Stimulated activated CD8-positive, alpha-beta memory T cell treated with anti-CD3 and anti-CD28 coated beads, Interleukin-2, amount 100 ng/mL, for 48 hours (primary cell): ENCODE results near the gene NDUFS8.
"Not testable (repeated sequence)": the region's sequence is repeated elsewhere in the genome, so short reads cannot be mapped to it uniquely, and the experiment has no call there.

Experiments used
- DNase-seq, 2 donors: peaks; one replicate each; pipeline ENCODE4 v3.0.0-alpha.2; 2020; ENCODE audit warnings: low read depth in 2 of 2

NDUFS8 gene

DNA sequence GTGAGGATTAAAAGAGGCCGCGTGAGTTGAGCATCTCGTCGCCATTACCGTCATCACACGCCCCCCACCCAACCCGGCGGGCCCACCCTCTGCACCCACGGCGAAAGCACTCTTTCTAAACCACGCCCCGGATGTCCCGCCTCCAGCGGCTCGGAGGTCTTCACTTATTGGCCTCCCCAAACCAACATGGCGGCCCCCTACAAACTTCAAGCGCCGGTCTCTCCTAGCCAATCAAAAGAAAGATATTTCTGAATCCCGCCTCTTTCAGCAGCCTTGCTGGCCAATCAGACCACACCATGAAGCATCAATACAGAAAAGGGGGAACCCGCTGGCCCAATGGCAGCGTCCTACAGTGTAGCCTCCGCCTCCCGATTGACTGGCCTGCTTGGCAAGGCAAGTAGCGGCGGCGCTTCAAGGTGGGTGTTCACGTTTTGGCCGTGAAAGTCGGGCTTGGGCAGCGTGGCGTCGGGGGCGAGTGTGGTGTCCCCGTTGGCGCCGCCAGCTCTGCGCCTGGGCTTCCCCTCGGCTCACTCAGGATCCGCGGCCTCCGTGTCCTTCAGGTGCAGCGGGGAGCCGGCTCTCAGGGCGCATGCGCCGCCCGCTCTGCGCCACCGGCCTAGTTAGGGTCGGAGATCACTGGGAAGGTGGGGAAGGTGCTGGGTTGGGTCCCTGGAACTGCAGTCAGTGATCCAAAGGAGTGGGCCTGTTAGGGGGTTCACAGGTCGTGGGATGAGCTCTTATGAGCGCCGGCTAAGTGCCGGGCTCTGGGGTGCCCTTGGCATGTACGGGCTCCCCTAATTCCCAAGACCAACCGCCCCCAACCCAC is at the start of gene NDUFS8:
NDUFS8 (plus strand) TSS at position 364 of the 826 bp plus-strand sequence. CDS start 1,471 bp downstream, outside the sequence.
- peak; percentile 90 to 95 for DNase-seq

DNA sequence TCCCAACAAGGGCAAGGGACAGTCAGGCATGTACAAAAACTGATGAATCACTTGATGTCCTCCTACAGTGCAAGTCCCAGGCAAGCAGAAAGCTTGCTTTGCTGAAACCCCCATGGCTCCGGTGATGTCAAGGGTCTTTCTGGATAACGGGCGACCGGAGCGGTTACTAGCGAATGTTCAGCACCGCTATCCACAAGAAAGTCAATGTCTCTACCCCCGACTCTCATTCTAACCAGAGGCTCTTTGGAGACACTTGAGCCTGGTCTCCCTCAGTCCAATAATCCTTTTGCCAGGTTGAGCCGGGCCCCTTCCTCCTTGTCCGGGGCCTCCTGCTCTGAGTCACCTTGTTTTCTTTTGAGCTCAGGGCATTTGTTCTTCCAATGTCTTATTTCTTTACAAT is 49.3 kb upstream of the NDUFS8 start:
- not testable (repeated sequence) for DNase-seq

DNA sequence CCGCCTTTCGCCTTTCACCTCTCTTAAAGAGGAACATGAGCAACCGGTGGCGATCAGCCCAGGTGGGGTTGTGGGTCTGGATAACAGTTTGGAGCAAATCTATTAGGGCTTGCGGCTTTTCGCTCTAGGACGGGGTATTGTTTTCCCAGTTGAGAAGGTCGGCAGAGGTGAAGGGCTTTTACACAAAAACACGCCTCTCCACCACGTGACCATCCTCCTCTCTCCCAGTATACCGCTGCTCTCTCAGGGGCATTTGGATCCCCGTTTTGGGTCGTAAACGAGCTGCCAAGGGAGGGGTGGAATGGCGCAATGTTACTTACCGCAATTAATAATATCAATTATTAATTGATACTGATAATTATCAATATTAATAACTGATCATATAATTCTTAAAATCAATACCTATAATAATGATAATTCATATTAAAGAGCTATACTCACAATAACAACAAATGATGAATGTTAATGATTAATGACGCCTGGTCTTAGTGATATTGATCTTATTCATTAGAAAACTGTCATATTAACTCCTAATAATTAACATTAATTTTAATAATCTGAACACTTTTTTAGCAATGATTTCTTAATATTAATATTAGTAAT is 48.1 kb upstream of the NDUFS8 start:
- DNase-seq = not testable (repeated sequence)

DNA sequence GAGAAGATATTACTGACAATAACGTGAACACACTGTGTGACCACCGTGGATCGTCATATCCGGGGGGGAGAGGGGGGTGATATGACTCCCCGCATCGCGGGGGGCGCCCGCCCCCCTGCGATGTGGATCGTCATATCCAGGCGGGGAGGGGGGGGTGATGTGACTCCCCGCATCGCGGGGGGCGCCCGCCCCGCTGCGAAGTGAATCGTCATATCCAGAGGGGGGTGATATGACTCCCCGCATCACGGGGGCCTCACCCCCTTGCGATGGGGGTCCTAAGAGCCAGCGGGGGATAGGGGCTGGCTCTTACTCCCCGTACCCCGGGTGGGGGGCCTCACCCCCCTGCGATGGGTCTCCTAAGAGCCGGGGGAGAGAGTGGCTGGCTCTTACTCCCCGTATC is 46.5 kb upstream of the NDUFS8 start:
- DNase-seq = no peak

DNA sequence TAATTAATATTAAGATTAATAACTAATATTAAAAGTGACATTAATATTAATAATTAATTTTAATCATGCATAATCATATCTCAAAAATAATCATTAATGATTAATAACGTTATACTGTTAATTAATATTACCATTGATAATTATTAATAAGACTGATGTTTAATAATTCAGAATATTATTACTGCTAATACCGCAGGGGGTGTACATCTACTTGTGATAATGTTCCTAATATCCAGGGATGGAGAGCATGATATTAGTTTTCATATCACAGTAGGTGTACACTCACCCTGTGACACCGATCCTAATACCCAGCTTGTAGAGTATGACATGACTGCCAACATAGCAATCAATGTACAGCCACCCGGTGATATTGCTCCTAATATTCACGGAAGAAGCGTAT is 45.2 kb upstream of the NDUFS8 start:
- DNase-seq = not testable (repeated sequence)

GRCh38 chr11:67990546-67991346 is 39.7 kb upstream of the NDUFS8 start:
- DNase-seq = not testable (repeated sequence)

DNA sequence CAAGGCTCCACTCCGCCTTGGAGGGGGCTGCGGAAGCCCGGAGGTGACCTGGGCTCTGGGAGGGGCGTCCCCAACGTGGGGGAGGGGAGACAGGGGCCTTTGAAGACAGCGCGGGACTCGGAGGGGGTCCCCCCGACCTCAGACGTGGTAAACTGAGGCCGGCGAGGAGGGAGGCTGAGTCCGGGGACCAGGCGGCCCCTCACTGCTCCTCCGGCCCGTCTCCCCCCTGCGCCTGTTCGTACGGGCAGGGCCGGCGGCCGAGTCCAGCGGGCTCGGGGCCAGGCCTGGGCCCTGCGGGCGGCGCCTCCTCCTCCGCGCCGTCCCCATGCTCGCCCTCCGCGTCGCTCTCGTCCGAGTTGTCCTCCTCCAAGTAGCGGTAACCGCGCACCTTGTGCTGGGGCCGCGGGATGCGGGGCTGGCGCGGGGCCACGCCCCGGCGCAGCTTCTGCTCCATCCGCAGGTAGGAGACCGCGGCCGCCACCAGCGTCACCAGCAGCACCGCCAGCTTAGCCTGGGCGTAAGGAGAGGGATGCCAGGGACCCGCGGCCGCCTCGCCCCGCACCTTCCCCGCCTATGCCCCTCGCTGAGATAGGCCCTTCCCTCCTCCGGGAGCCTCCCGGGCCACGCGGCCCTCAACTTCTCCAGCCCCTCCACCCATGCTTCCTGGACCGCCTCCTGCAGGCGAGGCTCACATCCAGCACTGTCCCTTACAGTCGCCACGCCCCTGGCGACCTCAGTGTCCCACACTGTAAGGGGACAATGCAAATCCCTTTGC is 38.9 kb upstream of the NDUFS8 start:
- not testable (repeated sequence) for DNase-seq

DNA sequence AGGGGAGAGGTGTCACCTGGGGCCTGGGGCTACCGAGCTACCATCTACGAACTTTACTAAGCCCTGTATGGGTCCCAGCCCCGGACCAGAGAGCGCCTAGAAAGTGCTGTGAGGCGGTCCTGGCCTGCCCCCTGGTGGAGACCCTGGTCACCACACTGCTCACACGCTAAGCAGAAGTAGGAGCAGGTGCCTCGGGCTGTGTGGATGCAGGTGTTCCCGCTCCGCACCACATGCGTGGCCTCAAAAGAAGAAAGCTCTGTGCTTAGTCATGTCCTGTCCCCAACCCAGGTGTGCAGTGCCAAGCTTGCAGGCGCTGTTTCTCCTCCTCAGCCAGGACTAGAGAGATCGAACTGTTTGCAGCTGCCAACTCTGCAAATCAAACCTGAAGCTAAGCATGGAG is 36.7 kb upstream of the NDUFS8 start:
- DNase-seq = not testable (repeated sequence)

- not testable (repeated sequence) for DNase-seq
Observed at GRCh38 chr11:67994387-67994786, 36.1 kb upstream of the NDUFS8 start.

GRCh38 chr11:67995129-67995528 is 35.4 kb upstream of the NDUFS8 start:
- DNase-seq = not testable (repeated sequence)

DNA sequence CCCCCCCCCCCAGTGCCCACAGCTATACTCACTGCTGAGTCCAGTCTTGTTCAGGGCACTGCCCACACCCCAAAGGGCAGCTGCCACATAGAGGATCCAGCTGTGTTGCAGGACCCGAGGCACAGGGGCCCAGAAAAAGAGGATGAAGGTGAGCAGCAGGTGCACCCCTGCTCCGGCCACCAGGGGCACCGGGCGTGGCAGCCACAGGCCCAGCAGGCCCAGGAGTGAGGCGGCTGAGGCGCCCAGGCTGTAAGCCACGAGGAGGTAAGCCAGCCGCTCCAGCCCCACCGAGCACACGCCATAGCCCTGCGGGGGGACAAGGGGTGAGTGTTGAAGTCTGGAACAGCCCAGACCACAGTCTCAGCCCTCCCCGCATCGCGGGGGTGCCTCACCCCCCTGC is 34.9 kb upstream of the NDUFS8 start:
- not testable (repeated sequence) for DNase-seq

- no peak for DNase-seq
Observed at GRCh38 chr11:67996051-67996450, 34.4 kb upstream of the NDUFS8 start.

DNA sequence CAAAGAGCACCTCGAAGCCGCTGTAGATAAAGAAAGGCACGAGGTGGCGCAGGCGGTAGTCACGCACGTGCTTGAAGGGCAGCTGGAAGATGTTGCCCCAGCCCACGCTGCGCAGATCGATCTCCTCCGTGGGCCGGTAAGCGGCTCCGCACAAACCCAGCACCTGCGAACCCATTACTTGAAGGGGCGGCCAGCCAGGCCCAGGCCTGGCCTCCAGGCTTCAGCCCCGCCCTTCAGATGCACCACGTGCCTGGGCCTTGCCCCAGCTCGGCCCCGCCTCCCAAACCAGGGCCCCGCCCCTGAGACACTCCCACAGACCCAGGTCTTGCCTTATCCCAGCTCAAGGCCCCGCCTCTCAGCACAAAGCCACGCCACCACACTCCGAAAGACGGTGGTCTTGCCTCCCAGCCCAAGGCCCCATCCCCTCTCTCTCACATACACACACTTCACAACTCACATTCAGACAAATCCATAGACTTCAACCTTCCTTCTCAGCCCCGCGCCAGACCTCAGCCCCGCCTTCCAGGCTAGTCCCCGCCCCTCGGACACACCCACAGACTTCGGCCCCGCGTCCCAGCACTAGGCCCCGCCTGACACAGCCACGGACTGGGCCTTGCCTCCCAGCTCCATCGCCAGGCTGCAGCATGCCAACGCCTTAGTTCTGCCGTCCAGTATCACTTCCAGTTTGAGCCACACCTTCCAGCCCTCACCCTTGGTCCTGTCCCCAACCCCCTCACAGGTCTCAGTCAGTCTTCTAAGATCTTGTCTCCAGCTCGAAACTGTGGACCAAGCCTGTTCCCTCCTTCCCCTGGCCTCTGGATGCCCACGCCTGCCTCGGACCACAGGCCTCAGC is 33.6 kb upstream of the NDUFS8 start:
- DNase-seq = peak; percentile 31 to 41

GRCh38 chr11:67997475-67997921 is 33.0 kb upstream of the NDUFS8 start:
- DNase-seq = no peak

- no peak for DNase-seq
Observed at GRCh38 chr11:67998150-67999045, 32.1 kb upstream of the NDUFS8 start.

GRCh38 chr11:67999201-67999629 is 31.3 kb upstream of the NDUFS8 start:
- no peak for DNase-seq

GRCh38 chr11:67999704-68000103 is 30.8 kb upstream of the NDUFS8 start:
- no peak for DNase-seq

DNA sequence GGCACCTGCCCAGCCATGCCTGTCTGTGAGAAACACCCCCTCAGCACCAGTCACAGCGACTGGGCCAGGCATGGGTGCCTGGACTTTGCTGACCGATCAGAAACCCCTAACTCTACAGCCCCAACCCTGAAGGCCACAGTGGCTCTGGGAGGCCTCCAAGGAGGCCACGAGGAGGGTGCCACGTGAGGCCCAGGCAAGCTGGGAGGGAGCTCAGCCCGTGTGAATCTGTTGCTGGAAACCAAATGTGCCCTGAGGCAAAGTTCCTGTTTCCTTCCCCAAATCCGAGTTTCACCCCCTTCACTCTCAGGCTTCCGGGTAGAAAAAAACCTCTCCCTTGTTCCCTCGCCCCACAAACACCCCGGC is 27.9 kb upstream of the NDUFS8 start:
- no peak for DNase-seq
